GM18498 (cell line): ENCODE results near the gene TFCP2.
"Not testable (repeated sequence)": the region's sequence is repeated elsewhere in the genome, so short reads cannot be mapped to it uniquely, and the experiment has no call there.

Experiments
- ATAC-seq: cut with Tn5 transposase; IDR thresholded peaks from one replicate; pipeline ENCODE4 v1.9.1; 2021; ENCODE audit warnings: mild to moderate bottlenecking, moderate library complexity; ENCODE audit not compliant: unreplicated experiment

The TFCP2 gene, protein sequence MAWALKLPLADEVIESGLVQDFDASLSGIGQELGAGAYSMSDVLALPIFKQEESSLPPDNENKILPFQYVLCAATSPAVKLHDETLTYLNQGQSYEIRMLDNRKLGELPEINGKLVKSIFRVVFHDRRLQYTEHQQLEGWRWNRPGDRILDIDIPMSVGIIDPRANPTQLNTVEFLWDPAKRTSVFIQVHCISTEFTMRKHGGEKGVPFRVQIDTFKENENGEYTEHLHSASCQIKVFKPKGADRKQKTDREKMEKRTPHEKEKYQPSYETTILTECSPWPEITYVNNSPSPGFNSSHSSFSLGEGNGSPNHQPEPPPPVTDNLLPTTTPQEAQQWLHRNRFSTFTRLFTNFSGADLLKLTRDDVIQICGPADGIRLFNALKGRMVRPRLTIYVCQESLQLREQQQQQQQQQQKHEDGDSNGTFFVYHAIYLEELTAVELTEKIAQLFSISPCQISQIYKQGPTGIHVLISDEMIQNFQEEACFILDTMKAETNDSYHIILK

DNA sequence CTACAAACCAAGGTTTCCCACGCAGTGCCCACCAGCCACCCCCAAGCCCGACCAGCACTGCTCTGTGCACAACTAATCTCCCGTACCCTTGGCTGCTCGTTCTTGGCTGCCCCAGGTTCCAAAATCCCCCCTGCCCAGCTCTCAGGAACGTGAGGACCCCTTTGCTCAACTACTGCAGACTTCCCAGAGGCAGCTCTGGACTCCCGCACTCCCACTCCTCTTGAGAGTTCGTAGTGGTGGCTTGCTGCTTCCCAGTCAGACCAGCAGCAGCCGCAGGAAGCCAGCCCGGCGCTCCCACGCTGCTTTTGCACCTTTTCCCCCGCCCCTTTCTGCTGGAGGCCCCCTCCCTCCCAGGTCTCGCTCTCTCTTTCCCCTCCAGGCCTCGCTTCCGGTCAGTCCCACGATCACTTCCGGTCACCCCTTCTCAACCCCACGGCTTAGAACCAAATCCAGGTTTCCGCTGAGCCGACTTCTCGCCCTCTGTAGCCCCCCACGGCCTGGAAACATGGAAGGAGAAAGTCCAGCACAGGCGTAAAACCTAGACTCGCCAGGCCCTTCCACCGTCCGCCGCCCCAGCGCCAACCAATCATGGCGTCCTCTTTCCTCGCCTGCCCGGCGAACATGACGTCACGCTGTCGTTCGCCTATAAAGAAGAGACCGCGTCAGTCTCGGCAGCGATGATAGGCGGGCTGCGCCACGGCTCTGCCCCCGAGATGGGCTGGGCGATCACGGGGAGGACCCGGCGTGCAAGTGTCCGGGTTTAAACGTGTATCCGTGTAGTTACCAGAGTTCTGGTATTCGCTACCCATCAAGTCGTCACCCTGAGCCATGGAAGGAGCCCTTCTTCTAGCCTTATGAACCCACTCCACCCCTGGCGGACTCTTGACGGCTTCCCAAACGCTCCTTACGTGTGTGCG is at the start of gene TFCP2:
TSS of gene TFCP2 (minus strand) at position 621 of the 917 bp plus-strand sequence. CDS start 713 bp downstream, outside the sequence.
- ATAC-seq, result peak; percentile 98

DNA sequence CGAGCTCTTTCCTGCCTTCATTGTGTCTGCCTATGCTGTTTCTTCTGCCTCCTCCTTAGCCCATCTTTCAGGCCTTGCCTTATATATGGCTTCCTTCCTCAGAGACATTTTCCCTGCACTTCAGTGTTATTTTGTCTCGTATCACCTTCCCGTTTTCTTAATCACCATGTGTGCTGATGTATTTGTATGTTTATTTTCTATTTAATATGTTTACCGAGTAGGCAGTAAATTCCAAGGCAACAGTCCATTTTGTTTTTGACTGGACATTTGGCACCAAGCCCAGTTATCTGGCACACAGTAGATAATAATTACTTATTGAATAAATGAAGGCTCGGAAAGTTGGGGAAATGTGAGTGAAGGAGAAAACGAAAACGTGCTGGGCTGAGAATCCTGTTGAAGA is 49.5 kb upstream of the TFCP2 start:
- ATAC-seq, result no peak

DNA sequence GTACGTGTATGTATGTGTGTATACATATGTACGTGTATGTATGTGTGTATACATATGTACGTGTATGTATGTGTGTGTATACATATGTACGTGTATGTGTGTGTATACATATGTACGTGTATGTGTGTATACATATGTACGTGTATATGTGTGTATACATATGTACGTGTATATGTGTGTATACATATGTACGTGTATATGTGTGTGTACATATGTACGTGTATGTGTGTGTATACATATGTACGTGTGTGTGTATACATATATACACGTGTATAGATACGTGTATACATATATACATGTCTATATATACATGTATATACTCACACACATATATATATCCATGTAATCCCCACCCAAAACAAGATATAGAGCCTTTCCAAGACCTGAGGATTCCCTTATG is 46.9 kb upstream of the TFCP2 start:
- not testable (repeated sequence) for ATAC-seq

GRCh38 chr12:51219322-51219721 is 46.4 kb upstream of the TFCP2 start:
- no peak for ATAC-seq

DNA sequence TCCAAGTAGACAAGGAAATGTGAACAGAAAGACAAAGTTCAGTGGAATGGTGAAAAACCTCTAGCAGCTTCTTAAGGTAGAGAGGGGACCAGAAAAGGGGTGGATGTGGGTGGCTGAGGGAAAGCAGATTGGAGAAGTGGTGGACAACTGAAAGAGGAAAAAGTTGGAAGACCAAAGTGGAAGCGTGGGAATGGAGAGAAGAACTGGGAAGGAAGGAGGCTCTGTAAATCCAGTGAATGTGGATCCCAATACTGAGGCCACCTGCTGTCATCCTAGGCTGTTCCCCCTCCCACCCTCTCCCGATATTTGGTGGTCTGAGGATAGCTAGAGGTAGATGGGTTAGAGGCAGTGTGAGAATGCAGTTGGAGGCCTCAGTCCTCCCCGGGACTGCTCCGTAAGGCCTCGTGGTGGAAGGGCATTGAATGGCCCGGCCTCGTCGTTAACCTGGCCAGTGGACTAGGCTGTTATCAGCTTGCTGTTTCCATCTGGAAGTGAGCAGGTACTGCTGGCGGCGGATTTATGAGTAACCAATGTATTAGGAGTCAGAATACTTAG is 45.7 kb upstream of the TFCP2 start:
- no peak for ATAC-seq

DNA sequence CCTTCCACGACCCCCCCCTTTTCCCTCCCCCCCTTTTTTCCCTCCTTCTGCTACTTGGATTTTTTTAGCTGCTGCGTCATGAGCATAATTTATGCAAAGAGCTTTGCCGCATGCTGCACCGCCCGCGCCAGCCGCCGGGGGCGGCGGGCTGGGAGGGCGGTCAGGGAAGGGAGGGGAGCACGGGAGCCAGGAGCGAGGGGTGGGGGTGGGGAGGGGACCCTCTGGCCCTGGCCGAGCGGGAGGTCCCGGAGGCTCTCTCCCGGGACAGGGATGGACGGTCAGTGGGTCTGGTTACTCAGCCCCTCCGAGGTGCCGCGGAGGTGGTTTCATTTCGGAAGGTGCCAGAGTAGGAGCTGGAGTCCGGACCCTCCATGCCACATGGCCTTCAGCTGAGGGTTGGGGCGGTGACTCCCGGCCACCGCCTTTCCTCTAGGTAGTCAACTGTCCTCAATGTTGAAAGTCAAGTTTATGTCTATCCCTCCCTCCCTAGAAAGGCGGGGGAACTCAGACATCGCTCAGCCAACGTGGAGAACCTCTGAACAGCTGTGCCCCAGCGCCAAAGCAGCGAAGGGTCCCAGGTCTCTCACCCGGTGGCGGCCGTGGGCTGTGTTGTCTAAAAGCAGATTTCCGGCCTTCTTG is 45.2 kb upstream of the TFCP2 start, which contains the start of gene POU6F1:
TSS of gene POU6F1 (minus strand) at position 95 of the 639 bp plus-strand sequence. CDS start 11,226 bp downstream, outside the sequence.
- peak; percentile 74 for ATAC-seq

GRCh38 chr12:51217133-51217967 is 44.4 kb upstream of the TFCP2 start:
- peak; percentile 56 for ATAC-seq

DNA sequence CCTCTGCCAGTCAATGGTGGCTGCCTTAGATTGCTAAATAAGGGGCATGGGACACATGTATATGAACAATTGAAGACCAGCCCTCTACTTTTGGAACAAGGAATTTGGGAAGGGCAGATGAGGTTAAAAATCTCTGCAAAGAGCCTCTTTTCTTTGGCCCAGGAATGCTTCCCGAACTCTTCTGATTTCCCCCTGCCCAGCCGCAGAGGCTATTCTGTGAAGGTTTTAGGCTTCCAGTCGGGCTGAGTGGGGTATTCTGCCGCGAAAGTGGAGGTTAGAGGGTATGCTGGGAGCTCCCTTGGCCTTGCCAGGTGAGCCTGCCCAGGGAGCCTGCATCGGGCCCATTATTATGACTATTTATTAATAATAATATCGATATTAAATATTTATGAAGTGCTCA is 43.7 kb upstream of the TFCP2 start:
- no peak for ATAC-seq

DNA sequence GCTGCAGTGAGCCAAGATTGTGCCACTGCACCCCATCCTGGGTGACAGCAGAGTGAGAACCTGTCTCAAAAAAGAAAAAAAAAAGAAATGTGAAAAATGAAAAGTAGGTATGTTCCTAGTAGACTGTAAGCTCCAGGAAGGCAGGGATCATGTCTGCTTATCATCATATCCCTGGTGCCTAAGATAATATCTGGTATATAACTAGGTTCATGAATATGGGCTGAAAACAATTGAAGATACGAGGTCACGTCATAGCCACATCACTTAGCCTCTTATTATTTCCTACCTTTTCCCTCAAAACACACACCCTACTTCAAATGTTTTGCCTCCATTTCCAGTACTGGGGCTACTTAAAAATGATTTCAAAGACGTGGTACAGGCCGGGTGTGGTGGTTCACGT is 42.0 kb upstream of the TFCP2 start:
- ATAC-seq, result no peak

GRCh38 chr12:51210690-51211395 is 37.9 kb upstream of the TFCP2 start:
- ATAC-seq, result no peak

GRCh38 chr12:51209259-51209658 is 36.3 kb upstream of the TFCP2 start:
- ATAC-seq, result no peak

- ATAC-seq, result no peak
These were observed 35.2 kb upstream of the TFCP2 start for GRCh38 chr12:51208016-51208660.

DNA sequence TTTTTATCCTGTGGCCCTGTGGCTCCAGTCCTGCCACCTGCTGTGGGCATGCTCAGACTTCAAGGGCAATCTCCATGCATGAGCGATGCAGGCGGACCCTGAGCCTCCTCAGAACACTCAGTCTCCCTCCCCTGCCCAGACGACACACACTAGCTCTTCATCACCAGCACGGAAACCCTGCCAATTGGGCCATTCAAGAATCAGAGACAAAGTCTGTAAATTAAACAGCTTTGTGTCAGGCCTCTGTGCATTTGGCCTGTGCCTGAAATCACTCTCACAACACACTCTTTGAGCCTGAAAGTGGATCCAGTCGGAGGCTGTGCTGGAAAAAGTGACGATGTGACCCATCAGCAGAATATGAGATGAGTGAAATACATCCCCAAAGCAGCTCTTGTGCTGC is 32.4 kb upstream of the TFCP2 start:
- ATAC-seq, result no peak

DNA sequence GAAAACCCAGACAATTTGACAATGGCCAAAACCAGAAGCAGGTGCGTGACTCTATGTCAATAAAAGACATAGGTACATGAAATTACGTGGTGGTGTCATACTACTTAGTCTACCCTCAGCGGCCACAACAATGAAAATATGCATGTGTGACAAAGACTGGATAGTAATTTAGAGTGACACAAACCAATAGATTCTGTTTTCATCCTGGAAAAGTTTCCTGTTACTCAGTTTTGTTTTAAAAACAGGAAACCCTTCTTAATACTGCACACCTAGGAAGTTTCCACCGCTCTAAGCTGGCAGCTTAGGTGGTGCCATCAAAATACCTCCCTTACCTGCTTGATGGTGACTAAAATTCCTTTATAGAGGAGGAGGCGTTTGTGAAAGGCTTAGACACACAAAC is 29.8 kb upstream of the TFCP2 start:
- no peak for ATAC-seq

DNA sequence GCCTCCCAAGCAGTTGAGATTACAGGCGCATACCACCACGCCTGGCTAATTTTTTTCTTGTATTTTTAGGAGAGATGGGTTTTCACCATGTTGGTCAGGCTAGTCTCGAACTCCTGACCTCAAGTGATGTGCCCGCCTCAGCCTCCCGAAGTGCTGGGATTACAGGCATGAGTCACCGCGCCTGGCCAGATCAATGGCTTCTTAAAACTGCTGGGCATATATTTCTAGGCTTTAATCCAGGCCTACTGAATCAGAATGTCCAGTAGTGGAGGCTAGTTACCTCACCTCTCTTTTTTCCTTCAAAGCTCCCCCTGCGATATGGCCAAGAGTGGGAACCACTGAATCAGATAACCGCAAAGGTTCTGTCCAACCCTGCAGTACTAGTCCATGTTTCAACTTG is 27.9 kb upstream of the TFCP2 start:
- no peak for ATAC-seq

GRCh38 chr12:51200156-51200555 is 27.2 kb upstream of the TFCP2 start:
- no peak for ATAC-seq

DNA sequence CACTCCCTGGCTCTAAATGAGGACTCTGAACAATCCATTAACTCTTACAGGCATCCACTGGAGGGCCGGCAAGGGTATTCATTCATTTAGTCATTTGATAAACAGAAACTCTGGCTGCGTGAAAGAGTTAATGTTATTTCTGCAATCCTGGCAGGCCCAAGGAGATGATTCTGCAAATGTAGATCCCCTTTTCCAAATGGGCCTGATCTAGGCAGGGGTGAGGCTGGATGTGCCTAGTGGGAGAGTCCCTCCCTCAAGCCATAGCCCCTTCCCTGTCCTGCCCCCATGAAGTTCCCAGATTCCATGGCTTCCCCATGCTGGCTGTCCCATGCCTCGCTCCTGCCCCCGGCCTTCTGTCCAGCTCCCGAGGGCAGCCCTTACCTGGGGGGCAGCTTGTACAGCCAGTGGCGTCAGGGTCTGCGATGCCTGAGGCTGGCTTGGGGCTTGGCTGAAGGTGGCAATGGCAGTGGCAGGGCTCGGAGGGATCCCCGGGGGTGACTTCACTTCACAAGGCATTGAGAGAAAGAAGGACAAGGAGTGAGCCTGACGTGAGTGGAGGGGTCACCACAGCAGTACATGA is 26.5 kb upstream of the TFCP2 start:
- ATAC-seq, result no peak
